Measurements from ENCODE around the gene GGA3. TPM values are rescaled to one million over a fixed set of nuclear protein-coding genes. Genes with fewer than 3 reads are reported as not detected.
A peak's percentile ranks its signal among the peaks of the same experiment; 100 is the strongest.

Gene GGA3
- total RNA-seq, 4 donors from 2014 or later, result 14.6 to 31.4 (median 21.2) TPM

- no peak for TF ChIP-seq CTCF (IDR thresholded peaks at IDR 0.05)
- TF ChIP-seq EP300 (IDR thresholded peaks at IDR 0.05), result no peak
- TF ChIP-seq POLR2AphosphoS5 (IDR thresholded peaks at IDR 0.05), result no peak
- TF ChIP-seq POLR2A (IDR thresholded peaks at IDR 0.05; ENCODE audit: low read depth), result no peak
- intact Hi-C loops (cut with DNase I), result no loop called here
- H3K27me3 ChIP-seq, result no peaks in the 10 kb centered on the region
- H3K9me3 ChIP-seq, result no peaks in the 10 kb centered on the region
- H3K36me3 ChIP-seq, result peaks cover 14 to 28% (median 20%) of the 10 kb centered on the region in 4 donors
- no peak for DNase-seq (ENCODE audit: extremely low spot score)
- peak overlapping the region in 1 of 4 donors; percentile 11 for H3K4me3 ChIP-seq
- 74% methylated on average over 4 of the region's 4 CpGs for WGBS
- peak overlapping the region; percentile 33 to 62 (median 48) for H3K27ac ChIP-seq (replicated peaks in 1 of 4)
- peaks cover 13 to 27% (median 21%) of the 10 kb centered on the region in 4 donors for H3K4me1 ChIP-seq
These were observed 11.8 kb downstream of the GGA3 start for GRCh38 chr17:75249564-75249963.

GRCh38 chr17:75246404-75246803 lies 15.0 kb downstream of the GGA3 start:
- no peaks in the 10 kb centered on the region for H3K9me3 ChIP-seq
- H3K4me1 ChIP-seq, result peaks cover 13 to 27% (median 21%) of the 10 kb centered on the region in 4 donors
- no peak for TF ChIP-seq CTCF (IDR thresholded peaks at IDR 0.05)
- TF ChIP-seq EP300 (IDR thresholded peaks at IDR 0.05), result no peak
- TF ChIP-seq POLR2AphosphoS5 (IDR thresholded peaks at IDR 0.05), result no peak
- TF ChIP-seq POLR2A (IDR thresholded peaks at IDR 0.05; ENCODE audit: low read depth), result no peak
- WGBS, result 96% methylated on average over 12 of the region's 12 CpGs
- peaks cover 37 to 60% (median 52%) of the 10 kb centered on the region in 4 donors for H3K36me3 ChIP-seq
- H3K27ac ChIP-seq (replicated peaks in 1 of 4), result no peak overlapping the region
- no peak for DNase-seq (ENCODE audit: extremely low spot score)
- H3K4me3 ChIP-seq, result no peak overlapping the region
- no peaks in the 10 kb centered on the region for H3K27me3 ChIP-seq
- intact Hi-C loops (cut with DNase I), result no loop called here

GRCh38 chr17:75245011-75245410 lies 16.4 kb downstream of the GGA3 start:
- intact Hi-C loops (cut with DNase I), result no loop called here
- H3K27me3 ChIP-seq, result no peaks in the 10 kb centered on the region
- H3K9me3 ChIP-seq, result no peaks in the 10 kb centered on the region
- 98% methylated on average over 6 of the region's 6 CpGs for WGBS
- H3K27ac ChIP-seq (replicated peaks in 1 of 4), result no peak overlapping the region
- peaks cover 7 to 26% (median 19%) of the 10 kb centered on the region in 4 donors for H3K4me1 ChIP-seq
- H3K4me3 ChIP-seq, result no peak overlapping the region
- no peak for TF ChIP-seq POLR2AphosphoS5 (IDR thresholded peaks at IDR 0.05)
- no peak for TF ChIP-seq EP300 (IDR thresholded peaks at IDR 0.05)
- no peak for TF ChIP-seq CTCF (IDR thresholded peaks at IDR 0.05)
- DNase-seq (ENCODE audit: extremely low spot score), result no peak
- peaks cover 51 to 73% (median 66%) of the 10 kb centered on the region in 4 donors for H3K36me3 ChIP-seq

- peaks cover 58 to 81% (median 72%) of the 10 kb centered on the region in 4 donors for H3K36me3 ChIP-seq
- no peaks in the 10 kb centered on the region for H3K9me3 ChIP-seq
- no peak overlapping the region for H3K27ac ChIP-seq (replicated peaks in 1 of 4)
- DNase-seq (ENCODE audit: extremely low spot score), result no peak
- TF ChIP-seq POLR2A (IDR thresholded peaks at IDR 0.05; ENCODE audit: low read depth) (no peak), POLR2AphosphoS5 (IDR thresholded peaks at IDR 0.05) (no peak), CTCF (IDR thresholded peaks at IDR 0.05) (no peak), EP300 (IDR thresholded peaks at IDR 0.05) (no peak)
- peaks cover 0 to 19% (median 14%) of the 10 kb centered on the region in 4 donors for H3K4me1 ChIP-seq
- 75% methylated on average over 17 of the region's 22 CpGs for WGBS
- intact Hi-C loops (cut with DNase I), result no loop called here
- H3K27me3 ChIP-seq, result no peaks in the 10 kb centered on the region
- no peak overlapping the region for H3K4me3 ChIP-seq
These were observed 17.1 kb downstream of the GGA3 start for GRCh38 chr17:75244133-75244866.

All from esophagus muscularis mucosa (tissue), 4 donors.